TTC549 (cell line): Measurements from ENCODE around the gene PLXNA3.

Experiments used
- FAIRE-seq: peaks from 2 replicates; lab custom pipeline; 2012; peaks lifted over from hg19 to GRCh38; lab: Jason Lieb, UNC

PLXNA3 gene

DNA sequence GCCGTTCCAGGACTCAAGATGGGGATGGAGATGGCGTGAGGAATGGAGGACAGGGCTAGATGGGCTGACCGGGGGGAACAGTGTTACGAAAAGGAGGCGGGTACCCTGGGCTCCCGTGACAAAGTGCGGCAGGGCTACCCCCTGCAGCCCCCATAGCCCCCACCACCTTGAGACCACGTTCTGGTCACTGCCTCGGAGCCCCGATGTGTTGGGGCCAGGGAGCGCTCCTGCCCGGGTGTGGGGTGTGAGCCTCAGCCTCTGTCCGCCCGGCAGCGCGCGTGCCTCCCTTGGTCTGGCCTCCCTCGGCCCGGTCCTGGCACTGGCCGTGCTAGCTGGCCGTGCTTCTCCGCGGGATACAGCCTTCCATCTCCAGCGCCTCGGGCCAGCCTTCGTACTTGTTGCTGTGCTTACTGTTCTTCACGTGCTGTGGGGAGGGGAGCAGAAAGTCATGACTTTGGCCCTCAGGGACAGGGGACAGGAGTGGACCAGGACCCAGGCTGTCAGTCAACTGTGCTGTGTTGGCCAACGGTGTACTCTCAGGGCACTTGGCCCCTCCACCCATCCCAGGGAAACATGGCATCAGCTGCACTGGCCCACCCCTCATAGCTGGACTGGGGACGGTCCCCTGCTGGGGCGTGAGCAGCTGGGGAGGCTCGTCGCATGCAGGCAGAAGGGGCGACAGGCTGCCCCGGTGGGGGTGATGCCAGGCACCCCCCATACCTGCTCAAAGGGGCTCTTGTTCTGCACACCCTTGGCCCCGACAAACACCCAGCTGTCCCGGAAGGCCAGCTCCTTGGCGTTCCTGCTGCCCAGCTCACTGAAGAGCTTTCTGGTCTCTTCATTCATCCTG lies 48.6 kb downstream of the PLXNA3 start:
- FAIRE-seq: no peak

DNA sequence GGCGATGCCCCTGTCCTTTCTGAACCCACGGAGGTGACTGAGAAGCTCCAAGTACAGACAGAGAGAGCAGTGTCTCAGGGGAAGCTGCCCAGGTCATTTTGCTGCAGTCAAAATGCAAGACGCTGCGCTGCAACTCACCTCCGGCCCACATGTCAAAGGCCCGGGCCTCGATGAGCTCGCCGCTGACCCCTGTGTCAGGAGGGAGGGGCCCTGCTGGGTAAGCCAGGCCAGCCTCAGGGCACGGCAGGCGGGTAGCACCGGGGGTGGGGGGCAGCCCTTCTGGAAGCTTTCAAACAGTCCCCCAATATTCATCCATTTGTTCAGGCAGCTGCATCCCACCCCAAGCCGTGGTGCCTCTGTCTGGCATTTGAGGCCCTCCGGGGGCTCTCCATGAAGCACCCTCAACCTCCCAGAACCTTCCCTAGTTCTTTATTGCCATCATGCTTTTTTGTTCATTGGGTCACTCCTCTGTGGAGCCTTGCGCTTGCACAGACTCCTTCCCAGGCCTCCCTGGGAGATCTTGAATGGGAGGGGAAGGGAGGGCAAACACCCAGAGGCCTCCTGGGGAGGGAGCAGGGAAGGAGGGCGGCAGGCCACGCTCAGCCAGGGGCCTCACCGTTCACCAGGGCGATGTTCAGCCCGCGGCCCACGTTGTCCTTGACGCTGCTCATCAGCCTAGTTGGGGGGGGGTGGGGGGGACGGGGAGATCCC lies 49.7 kb downstream of the PLXNA3 start:
- FAIRE-seq: no peak

DNA sequence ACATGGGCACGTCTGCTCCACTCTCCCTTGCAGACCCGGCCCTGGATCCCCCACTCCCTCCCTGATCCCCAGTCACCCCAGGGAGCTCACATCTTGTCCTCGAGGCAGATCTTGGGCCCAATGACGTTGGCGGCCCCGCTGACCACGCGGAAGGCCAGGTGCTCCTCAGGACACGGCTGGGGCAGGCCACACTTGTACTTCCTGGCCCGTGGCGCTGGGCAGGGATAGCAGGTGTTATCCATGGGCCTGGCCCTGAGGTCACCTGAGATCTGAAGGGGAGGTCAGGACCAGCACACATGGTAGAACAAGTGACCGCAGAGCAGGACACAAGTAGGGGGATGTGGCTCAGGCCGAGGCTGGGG lies 50.3 kb downstream of the PLXNA3 start:
- FAIRE-seq: no peak

DNA sequence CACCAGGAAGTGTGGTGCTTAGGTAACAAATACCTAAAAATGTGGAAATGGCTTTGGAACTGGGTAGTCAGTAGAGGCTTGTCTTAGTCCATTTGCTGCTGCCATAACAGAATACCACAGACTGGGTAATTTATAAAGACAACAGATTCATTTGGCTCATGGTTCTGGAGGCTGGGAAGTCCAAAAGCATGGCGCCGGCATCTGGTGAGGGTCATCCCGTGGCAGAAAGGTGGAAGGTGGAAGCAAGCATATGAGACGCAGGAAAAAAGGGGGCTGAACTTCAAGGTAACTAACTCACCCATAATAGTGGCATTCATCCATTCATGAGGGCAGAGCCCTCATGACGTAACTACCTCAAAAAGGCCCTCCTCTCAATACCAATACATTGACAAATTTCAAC lies 51.4 kb downstream of the PLXNA3 start:
- no peak for FAIRE-seq

DNA sequence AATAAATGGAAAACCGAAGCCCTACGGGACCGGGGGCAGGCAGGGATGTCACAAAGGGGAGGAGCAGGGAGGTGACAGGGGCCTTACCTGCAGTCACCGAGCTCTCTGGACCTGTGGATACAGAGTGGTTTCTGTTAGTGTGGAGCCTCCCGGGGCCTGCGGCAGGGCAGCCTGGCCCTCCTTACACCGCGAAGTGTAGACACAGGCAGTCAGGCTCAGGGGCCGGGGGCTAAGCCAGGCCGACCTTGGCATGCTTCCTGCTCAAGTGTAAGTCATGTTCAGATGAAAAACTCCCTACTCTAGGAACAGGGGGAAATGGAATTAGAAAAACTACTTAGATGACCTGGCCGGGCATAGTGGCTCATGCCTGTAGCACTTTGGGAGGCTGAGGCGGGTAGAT lies 53.7 kb downstream of the PLXNA3 start:
- no peak for FAIRE-seq

DNA sequence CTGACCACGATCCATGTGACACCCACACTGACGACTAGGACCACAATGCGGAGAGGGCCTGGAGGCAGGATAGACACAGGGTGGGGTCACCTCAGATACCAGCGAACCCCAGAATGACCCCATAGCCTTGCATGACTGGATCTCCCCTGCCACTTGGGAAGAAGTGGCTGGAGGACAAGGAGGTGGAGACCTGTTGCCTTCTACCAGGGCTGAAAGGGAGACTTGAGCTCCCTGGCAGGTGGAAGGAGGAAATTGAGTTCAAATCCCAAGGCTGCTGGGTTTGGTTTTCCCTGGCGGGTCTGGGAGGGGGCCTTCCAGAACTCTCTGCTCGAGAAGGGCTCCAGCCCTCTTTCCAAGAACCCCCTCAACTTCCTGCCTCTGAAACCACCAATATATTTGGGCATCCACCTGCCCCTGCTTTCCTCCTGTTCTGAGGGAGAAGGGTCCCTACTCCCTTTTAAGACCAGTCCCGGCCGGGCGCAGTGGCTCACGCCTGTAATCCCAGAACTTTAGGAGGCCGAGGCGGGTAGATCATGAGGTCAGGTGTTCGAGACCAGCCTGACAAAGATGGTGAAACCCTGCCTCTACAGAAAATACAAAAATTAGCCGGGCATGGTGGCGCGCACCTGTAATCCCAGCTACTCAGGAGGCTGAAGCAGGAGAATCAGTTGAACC lies 54.9 kb downstream of the PLXNA3 start:
- no peak for FAIRE-seq

DNA sequence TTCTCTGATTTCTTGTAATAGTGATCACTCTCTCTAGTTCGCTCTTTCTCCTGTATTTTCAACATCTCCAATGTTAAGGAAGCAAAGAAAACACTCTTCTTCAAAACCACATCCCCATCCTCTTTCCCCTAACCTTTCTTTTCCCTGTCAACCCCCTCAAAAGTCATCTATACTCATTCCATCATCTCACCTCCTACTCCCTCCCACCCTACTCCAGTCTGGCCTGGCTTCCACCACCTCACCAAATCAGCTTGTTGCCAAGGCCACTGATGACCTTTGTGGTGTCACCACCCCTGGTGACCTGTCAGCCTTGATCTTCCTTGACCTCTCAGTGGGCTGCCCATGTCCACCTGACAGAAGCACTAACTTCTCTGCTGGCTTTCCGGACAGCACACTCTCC lies 55.6 kb downstream of the PLXNA3 start:
- FAIRE-seq: no peak

DNA sequence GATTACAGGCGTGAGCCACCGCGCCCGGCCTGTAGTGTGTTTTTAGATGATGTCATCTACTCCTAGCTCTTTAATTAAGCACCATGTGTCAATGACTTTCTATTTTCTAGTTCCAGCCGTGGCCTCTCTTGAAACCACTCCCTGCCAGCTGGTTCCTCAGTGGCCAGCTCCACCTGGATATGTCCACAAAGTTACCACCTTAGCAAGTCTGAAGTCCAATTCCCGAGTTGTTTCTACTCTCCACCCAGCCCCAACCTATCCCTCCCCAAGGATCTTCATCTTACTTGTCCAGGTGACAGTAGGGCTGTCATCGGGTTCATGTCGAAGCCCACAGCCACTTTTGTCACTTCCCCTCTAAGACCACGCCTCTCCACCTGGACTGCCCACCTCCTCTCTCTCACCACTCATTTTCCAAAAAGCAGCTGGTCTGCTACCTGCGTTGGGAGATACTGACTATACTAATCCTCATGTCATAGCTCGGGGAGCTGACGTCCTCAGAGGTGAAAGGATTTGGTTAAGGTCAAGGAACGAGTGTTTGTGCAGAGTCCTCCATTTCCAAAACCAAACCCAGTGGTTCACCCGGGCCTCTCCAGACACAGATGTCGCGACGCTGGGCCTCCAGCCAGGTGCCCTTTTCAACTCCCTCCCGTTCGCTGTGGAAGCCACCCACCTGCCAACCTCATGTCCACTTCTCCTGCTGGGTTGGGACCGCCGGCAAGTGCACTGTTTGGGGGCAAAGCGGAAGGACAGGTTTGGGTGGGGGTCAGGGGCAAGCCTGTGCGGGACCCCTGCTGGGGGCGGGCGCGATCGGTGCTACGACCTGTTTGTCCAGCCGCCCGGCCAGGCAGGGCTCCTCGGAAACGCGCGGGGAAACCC lies 57.2 kb downstream of the PLXNA3 start:
- no peak for FAIRE-seq

DNA sequence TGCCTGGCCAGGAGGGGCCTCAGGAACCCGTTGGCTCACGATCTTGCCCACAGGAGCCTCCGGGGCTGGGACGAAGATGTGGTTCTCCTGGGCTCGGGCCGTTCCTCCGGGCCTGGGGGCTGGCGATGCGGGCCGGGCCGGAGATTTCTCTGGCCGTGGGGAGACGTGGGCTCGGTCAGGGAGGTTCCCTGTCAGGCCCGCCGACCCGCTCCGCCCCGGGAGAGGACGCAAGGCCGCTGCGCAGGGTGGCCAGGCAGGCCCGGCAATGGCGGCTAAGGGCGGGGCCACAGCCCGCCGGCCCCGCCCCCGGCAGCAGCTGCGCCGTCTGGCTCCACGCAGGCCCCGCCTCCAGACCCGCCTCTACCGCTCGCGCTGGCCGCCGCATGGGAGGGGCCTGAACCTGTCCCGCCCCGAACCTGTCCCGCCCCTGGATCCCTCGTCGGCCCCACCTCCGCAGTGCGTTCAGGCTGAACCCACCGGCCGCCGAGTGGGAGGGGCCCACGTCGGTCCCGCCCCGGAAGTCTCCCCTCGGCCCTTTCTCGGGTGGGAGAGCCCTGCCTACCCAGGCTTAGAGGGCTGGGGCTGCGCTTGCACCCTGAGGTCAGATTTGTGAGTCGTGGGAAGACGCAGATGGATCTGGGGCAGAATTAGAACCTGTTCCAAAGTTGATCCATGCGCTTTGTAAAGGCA lies 58.0 kb downstream of the PLXNA3 start, which contains the start of gene FAM3A:
TSS of gene FAM3A (minus strand) at position 267 of the 690 bp plus-strand sequence. CDS start 460 bp downstream, outside the sequence.
- no peak for FAIRE-seq

DNA sequence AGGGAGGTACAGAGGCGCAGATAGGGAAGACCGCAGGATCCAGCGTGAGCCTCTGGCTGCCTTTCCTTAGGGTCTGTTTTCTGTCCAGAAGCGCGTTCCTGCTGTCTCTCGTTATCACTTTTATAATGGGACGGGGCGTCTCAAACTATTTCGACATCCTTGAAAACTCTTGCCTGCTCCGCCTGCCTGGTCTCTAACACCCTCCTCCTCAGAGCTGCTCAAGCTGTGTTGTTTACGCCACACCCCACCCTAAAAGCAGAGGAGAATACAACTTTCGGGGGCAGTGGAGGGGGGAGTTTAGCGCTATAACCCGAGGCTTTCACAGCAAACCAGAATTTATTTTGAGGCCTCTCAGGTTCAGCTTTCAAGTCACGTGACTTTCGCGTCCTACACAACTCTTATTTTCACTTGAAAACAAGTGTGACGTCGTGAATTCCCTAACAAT lies 58.6 kb downstream of the PLXNA3 start:
- no peak for FAIRE-seq

DNA sequence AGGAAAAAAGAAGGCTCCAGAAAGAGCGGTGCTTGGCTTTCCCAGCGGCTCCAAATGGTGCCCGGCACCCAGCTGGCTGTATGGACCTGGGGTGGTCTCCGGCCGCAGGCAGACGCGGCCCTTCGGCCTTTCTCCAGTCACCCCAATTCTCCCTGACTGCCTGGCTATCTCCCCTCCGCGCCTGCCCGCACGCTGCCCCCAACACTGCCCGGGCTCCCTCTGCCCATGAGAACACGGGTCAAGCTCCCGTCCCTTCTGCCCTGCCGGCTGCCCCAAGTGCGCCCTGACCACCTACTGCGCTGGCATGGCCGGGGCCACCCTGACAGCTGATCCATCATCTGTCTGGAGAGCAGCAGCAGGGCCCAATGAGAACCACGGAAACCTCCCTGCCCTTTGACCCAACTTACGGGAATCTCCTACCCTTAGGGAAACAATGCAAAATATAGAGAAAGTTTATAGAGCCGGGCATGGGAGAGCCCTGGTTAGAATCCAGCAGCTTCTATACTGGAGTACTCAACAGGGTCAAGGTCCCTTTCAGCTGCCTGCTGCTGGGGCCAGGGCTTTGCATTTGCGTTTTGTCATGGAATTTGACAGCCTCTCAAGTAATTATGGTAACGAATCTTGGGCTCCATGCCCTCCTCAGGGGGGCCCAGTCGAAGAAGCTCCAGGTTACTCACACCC lies 59.2 kb downstream of the PLXNA3 start:
- FAIRE-seq: no peak

DNA sequence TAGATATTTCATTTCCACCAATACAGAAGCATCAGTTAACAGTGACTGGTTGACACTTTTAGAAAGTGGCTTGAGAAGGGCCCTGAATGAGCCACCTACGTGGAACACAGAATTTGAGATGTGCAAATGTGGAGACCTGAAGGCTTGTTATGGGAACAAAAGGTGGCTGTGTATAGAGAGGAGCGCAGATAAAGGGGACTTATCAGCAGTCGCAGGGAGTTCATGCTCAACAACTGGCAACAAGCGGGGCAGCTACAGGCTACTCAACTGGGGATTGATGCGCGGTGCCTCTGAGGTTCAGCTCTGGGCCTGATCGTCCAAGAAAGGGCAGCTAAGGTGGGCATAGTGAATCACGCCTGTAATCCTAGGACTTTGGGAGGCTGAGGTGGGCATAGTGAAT lies 61.3 kb downstream of the PLXNA3 start:
- no peak for FAIRE-seq

DNA sequence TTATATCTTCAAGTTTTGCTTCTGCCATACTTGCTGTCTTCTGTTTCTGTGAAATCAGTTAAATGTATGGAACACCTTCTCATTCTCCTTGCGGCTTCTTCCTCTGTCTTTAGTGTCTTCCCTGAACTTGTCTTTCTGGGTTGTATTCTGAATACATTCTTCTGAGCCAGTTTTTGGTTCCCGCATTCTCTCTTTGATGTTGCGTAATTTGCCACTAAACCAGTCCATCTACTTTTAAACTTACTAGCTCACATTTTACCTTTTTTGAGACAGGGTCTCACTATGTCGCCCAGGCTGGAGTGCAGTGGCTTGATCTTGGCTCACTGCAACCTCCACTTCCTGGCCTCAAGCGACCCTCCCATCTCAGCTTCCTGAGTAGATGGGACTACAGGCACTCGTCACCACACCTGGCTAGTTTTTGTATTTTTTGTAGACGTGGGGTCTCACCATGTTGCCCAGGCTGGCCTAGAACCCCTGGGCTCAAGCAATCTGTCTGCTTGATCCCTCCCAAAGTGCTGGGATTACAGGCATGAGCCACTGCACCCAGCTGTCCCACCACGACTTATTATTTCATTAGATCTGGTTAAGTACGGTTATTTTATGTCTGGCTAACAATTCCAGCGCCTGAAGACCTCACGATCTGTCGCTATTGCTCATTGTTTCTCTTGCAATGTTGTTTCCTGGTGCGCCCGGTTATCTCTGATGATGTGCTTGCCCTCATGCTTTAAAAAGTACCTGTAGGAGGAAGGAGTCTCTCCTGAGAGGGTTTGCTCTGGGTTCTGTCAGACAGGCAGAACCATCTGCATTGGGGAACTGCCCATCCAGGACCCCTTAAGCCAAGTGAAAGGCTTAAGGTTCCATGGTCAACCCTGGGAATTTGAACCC lies 67.8 kb downstream of the PLXNA3 start:
- FAIRE-seq: no peak

DNA sequence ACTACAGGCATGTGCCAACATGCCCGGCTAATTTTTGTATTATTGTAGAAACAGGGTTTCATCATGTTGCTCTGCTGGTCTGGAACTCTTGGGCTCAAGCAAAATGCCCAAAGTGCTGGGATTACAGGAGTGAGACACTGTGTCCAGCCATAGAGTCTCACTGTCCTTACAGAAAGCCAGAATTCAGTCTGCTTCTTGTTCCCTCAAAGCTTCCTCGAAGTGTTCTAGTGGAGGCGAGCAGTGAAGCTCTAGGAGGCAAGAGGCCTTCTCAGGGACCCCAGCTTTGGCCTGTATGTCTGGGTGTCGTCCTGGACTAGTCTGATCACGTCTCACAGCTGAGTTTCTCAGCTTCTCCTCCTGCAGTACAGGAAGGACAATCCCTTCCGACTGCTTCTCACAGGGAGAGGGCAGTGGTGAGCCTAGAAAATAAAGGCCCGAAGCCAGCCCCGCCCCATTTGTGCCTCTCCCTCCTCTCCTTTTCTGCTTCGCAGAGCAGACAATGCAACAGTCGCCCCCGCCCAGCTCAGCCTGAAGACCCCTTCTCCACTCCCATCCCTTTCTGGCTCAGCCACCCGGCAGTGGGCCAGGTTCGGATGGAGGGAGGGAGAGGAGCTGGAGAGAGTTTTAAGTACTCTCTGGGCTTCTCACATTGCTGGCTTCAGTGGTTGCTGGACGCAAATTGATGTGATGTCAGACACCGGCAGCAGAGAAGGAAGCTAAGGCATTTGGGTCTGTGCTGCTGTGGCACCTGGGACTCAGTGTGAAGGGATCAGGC lies 69.0 kb downstream of the PLXNA3 start:
- no peak for FAIRE-seq
